HCT116 (cell line): Measurements from ENCODE around the gene CCDC57. TPM values are rescaled to one million over a fixed set of nuclear protein-coding genes. Genes with fewer than 3 reads are reported as not detected.

Experiments used
- ATAC-seq: fragments of 200-7000 bp; cut with Tn5 transposase; 2 replicates; pipeline ENCODE4 v1.9.1; 2020; ENCODE audit warnings: mild to moderate bottlenecking, moderate library complexity
- BruUV-seq: library from RNA; stranded (reverse); fragments of 400-500 nt; replicated peaks from 2 replicates; lab custom pipeline; 2021; lab: Mats Ljungman, UMichigan
- CTCF ChIA-PET: fragments of 300-600 bp; sonication (Branson Sonifier 250); formaldehyde crosslinking; loops from one replicate; lab custom pipeline; 2021; ENCODE audit warnings: antibody characterized with exemption; lab: Charles Lee
- POLR2A ChIA-PET: fragments of 300-600, 350-600 bp; sonication (Branson Sonifier 250); formaldehyde crosslinking; loops from one replicate; lab custom pipeline; 2021; ENCODE audit warnings: antibody characterized with exemption; lab: Charles Lee
- RAD21 ChIA-PET, 2 experiments: fragments of 300-600 bp; sonication (Branson Sonifier 250); formaldehyde crosslinking; loops; one replicate each; lab custom pipeline; 2023; ENCODE audit warnings: low total read pairs in 2 of 2; ENCODE audit not compliant: uncharacterized antibody in 2 of 2, unreplicated experiment in 2 of 2, low non-redundant PET in 1 of 2; lab: Charles Lee
- DNase-seq: peaks from one replicate; pipeline ENCODE4 v3.0.0-alpha.2; 2010; ENCODE audit warnings: low read depth, low spot score
- H2AFZ ChIP-seq: fragments of 200-600 bp; shearing (Covaris generic), sonication (generic); 2 replicates; pipeline ENCODE4 v1.6.1; 2017; ENCODE audit warnings: low read depth, mixed run types, mixed read lengths, antibody characterized with exemption, low read length; ENCODE audit not compliant: poor library complexity, severe bottlenecking
- H3K27ac ChIP-seq: 2 replicates; pipeline ENCODE4 v1.5.1; 2012; ENCODE audit warnings: low read depth, low read length
- H3K27me3 ChIP-seq: fragments of 200-600 bp; sonication (generic); 2 replicates; pipeline ENCODE4 v1.6.1; 2016; ENCODE audit warnings: mixed run types, low read length, mixed read lengths; ENCODE audit not compliant: insufficient read depth
- H3K36me3 ChIP-seq, 2 experiments: fragments of 200-500 bp in 1 of 2; fragments of 200-600 bp in 1 of 2; sonication (Bioruptor generic) in 1 of 2; sonication (generic) in 1 of 2; 2 replicates each; pipeline versions ENCODE4 v1.5.1 to v1.6.1; 2014 to 2016; ENCODE audit warnings: low read length in 2 of 2, inconsistent platforms in 1 of 2, mixed read lengths in 1 of 2, mixed run types in 1 of 2; ENCODE audit not compliant: insufficient read depth in 2 of 2, control insufficient read depth in 1 of 2
- H3K4me1 ChIP-seq, 2 experiments: fragments of 200-600 bp in 1 of 2; sonication (generic) in 1 of 2; 2 replicates each; pipeline versions ENCODE4 v1.5.1 to v1.6.1; 2012 to 2017; ENCODE audit warnings: low read length in 2 of 2, inconsistent platforms in 1 of 2, mild to moderate bottlenecking in 1 of 2, mixed read lengths in 1 of 2, mixed run types in 1 of 2, moderate library complexity in 1 of 2; ENCODE audit not compliant: insufficient read depth in 2 of 2, control insufficient read depth in 1 of 2
- H3K4me2 ChIP-seq: fragments of 200-600 bp; sonication (generic); 2 replicates; pipeline ENCODE4 v1.6.1; 2017; ENCODE audit warnings: mixed run types, low read length, mixed read lengths
- H3K4me3 ChIP-seq, 2 experiments: fragments of 200-600 bp in 1 of 2; sonication (generic) in 1 of 2; replicated peaks in 1 of 2; 2 replicates each; pipeline ENCODE4 v1.5.1; 2011 to 2016; ENCODE audit warnings: low read length in 2 of 2, control low read depth in 1 of 2, low read depth in 1 of 2, mild to moderate bottlenecking in 1 of 2, mixed read lengths in 1 of 2, mixed run types in 1 of 2
- H3K79me2 ChIP-seq: fragments of 200-600 bp; sonication (generic); 2 replicates; pipeline ENCODE4 v1.6.1; 2017; ENCODE audit warnings: mild to moderate bottlenecking, mixed run types, low read length, moderate library complexity, mixed read lengths; ENCODE audit not compliant: insufficient read depth
- H3K9ac ChIP-seq: fragments of 200-600 bp; sonication (generic); 2 replicates; pipeline ENCODE4 v1.6.1; 2016; ENCODE audit warnings: low read length, mixed read lengths
- H3K9me2 ChIP-seq: fragments of 200-600 bp; sonication (generic), shearing (Covaris generic); 2 replicates; pipeline ENCODE4 v1.6.1; 2017; ENCODE audit warnings: mixed run types, mild to moderate bottlenecking, moderate library complexity; ENCODE audit not compliant: insufficient read depth
- H3K9me3 ChIP-seq, 2 experiments: fragments of 200-500 bp in 1 of 2; fragments of 200-600 bp in 1 of 2; sonication (Bioruptor generic) in 1 of 2; sonication (generic) in 1 of 2; 2 replicates each; pipeline ENCODE4 v1.6.1; 2014 to 2017; ENCODE audit warnings: low read length in 2 of 2, mixed read lengths in 2 of 2, inconsistent platforms in 1 of 2, low read depth in 1 of 2, mild to moderate bottlenecking in 1 of 2, mixed run types in 1 of 2, moderate library complexity in 1 of 2; ENCODE audit not compliant: control insufficient read depth in 1 of 2, insufficient read depth in 1 of 2
- H4K20me1 ChIP-seq: fragments of 200-600 bp; sonication (generic), shearing (Covaris generic); 2 replicates; pipeline ENCODE4 v1.6.1; 2017; ENCODE audit warnings: mixed run types, mild to moderate bottlenecking, moderate library complexity; ENCODE audit not compliant: insufficient read depth
- POLR2AphosphoS5 ChIP-seq: IDR thresholded peaks from 2 replicates; pipeline ENCODE4 v1.6.1; 2011; ENCODE audit warnings: mild to moderate bottlenecking, low read depth, low read length, moderate library complexity
- intact Hi-C: fragments of 100-400 bp; cut with micrococcal nuclease; formaldehyde crosslinking; loops from 2 replicates; pipeline ENCODE4 v1.10.0; 2022
- total RNA-seq: library from RNA; stranded (reverse); gene quantifications from one replicate; pipeline ENCODE4 v1.2.1, GENCODE V29; 2021; ENCODE audit not compliant: unreplicated experiment
- TF ChIP-seq, protein P1 (sequence below): IDR thresholded peaks from 2 replicates; pipeline ENCODE4 v1.6.1; 2011; ENCODE audit warnings: mild to moderate bottlenecking, low read length, moderate library complexity; ENCODE audit not compliant: insufficient replicate concordance; ENCODE audit errors: extremely low read depth

The CCDC57 gene
- total RNA-seq, 1 experiment from 2014 or later = 143 TPM

- intact Hi-C loops = no loop called here
- peaks cover 46 to 93% of the 10 kb centered on the region in 2 experiments for H3K4me1 ChIP-seq
- no TSS peak for BruUV-seq
Observed at GRCh38 chr17:82234211-82235055, 21.8 kb upstream of the CCDC57 start.

More at GRCh38 chr17:82234211-82235055, 21.8 kb upstream of the CCDC57 start:
- Histone ChIP-seq H3K27me3 (no peaks in the 10 kb centered on the region), H3K27ac (peak overlapping the region; percentile 62; the same call in 1 of the 2 replicates), H3K36me3 (peaks cover 23 to 75% of the 10 kb centered on the region in 2 experiments), H3K9me3 (no peaks in the 10 kb centered on the region), H3K9me2 (no peaks in the 10 kb centered on the region), H2AFZ (no peak overlapping the region), H4K20me1 (peaks cover 40% of the 10 kb centered on the region; the same call in 1 of the 2 replicates), H3K79me2 (peaks cover 98% of the 10 kb centered on the region), H3K4me2 (peak overlapping the region; percentile 46), H3K9ac (peak overlapping the region; percentile 34), H3K4me3 (no peak overlapping the region)
- ChIA-PET CTCF (interaction anchor here (0.8 to 2.5 kb wide), 3 partner anchors 28 to 204 kb away, joined by 3 to 14 read pairs (median 9); partner anchors contain the start of gene RAC3), POLR2A (interaction anchor here (0.7 to 1.9 kb wide), 2 partner anchors 20 to 58 kb away, joined by 3 to 4 read pairs; no protein-coding TSS in a partner anchor), RAD21 (no interaction called here)
- ATAC-seq (peak; percentile 8; the same call in 1 of the 2 replicates), DNase-seq (no peak)
- TF ChIP-seq, protein P1, sequence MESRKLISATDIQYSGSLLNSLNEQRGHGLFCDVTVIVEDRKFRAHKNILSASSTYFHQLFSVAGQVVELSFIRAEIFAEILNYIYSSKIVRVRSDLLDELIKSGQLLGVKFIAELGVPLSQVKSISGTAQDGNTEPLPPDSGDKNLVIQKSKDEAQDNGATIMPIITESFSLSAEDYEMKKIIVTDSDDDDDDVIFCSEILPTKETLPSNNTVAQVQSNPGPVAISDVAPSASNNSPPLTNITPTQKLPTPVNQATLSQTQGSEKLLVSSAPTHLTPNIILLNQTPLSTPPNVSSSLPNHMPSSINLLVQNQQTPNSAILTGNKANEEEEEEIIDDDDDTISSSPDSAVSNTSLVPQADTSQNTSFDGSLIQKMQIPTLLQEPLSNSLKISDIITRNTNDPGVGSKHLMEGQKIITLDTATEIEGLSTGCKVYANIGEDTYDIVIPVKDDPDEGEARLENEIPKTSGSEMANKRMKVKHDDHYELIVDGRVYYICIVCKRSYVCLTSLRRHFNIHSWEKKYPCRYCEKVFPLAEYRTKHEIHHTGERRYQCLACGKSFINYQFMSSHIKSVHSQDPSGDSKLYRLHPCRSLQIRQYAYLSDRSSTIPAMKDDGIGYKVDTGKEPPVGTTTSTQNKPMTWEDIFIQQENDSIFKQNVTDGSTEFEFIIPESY = no peak
- TF ChIP-seq POLR2AphosphoS5 = peak; percentile 18; the same call in 1 of the 2 replicates
